HepG2 (cell line): Measurements from ENCODE around the gene SGIP1. TPM values are rescaled to one million over a fixed set of nuclear protein-coding genes. Genes with fewer than 3 reads are reported as not detected.

ENCODE experiments used
- AHDC1 ChIP-seq: sonication (generic); formaldehyde crosslinking; IDR thresholded peaks from 2 replicates; pipeline ENCODE4 v1.5.1; 2020; ENCODE audit warnings: mild to moderate bottlenecking, missing genetic modification reagents, borderline replicate concordance
- FOSL2 ChIP-seq: sonication (generic); formaldehyde crosslinking; IDR thresholded peaks from 2 replicates; pipeline ENCODE4 v1.4.0; 2020; ENCODE audit warnings: missing genetic modification reagents
- HNF1B ChIP-seq: sonication (generic); formaldehyde crosslinking; IDR thresholded peaks from 2 replicates; pipeline ENCODE4 v1.5.1; 2020; ENCODE audit warnings: mild to moderate bottlenecking, moderate library complexity, missing genetic modification reagents
- HOXA5 ChIP-seq: sonication (generic); formaldehyde crosslinking; IDR thresholded peaks from 2 replicates; pipeline ENCODE4 v1.4.0; 2020; ENCODE audit warnings: missing genetic modification reagents
- JUND ChIP-seq: sonication (generic); formaldehyde crosslinking; IDR thresholded peaks from 2 replicates; pipeline ENCODE4 v1.8.0; 2022; ENCODE audit warnings: mild to moderate bottlenecking, missing genetic modification reagents
- KDM1A ChIP-seq: IDR thresholded peaks from 2 replicates; pipeline ENCODE4 v1.6.1; 2016; ENCODE audit warnings: missing compliant biosample characterization
- PHF5A ChIP-seq: IDR thresholded peaks from one replicate; pipeline ENCODE4 v1.6.1; 2018; ENCODE audit warnings: low read depth, missing genetic modification reagents; ENCODE audit not compliant: unreplicated experiment
- TEAD3 ChIP-seq: optimal IDR thresholded peaks from 2 replicates; pipeline ENCODE3; 2016; ENCODE audit warnings: borderline replicate concordance
- ZNF430 ChIP-seq: sonication (generic); formaldehyde crosslinking; IDR thresholded peaks from 2 replicates; pipeline ENCODE4 v1.9.0; 2021; ENCODE audit warnings: mild to moderate bottlenecking, missing genetic modification reagents
- ZNF629 ChIP-seq: sonication (generic); formaldehyde crosslinking; conservative IDR thresholded peaks from 2 replicates; pipeline ENCODE4 v1.5.0; 2020; ENCODE audit warnings: missing genetic modification reagents
- ZNF7 ChIP-seq: IDR thresholded peaks from 2 replicates; pipeline ENCODE4 v1.6.1; 2016; ENCODE audit warnings: missing biosample characterization, missing genetic modification reagents
- ZNF816 ChIP-seq: sonication (generic); formaldehyde crosslinking; IDR thresholded peaks from 2 replicates; pipeline ENCODE4 v1.8.0; 2022; ENCODE audit warnings: missing genetic modification reagents, mild to moderate bottlenecking, borderline replicate concordance
- polyA plus RNA-seq, 8 experiments: library from polyadenylated mRNA; depleted of rRNA in 3 of 8; stranded (reverse) in 7 of 8; unstranded in 1 of 8; fragments of >200 nt; fragmentation: Illumina TruSeq in 4 of 8; extraction: Trizol in 4 of 8; gene quantifications; 2 replicates each; pipeline versions ENCODE4 v1.2.1 to v1.2.3, GENCODE V29; 2011 to 2016; ENCODE audit warnings: low read depth in 4 of 8, missing spikeins in 1 of 8, mixed read lengths in 1 of 8; ENCODE audit not compliant: insufficient read depth in 1 of 8
- total RNA-seq, 5 experiments: library from RNA; depleted of rRNA; stranded (reverse); fragments of >200 nt; fragmentation: Illumina TruSeq; extraction: Trizol; gene quantifications; 2 replicates each; pipeline ENCODE4 v1.2.3, GENCODE V29; 2016; ENCODE audit warnings: low read depth in 1 of 5
- TF ChIP-seq, protein P1 (sequence below): sonication (generic); formaldehyde crosslinking; IDR thresholded peaks from 2 replicates; pipeline ENCODE4 v1.8.1; 2022; ENCODE audit warnings: low read depth, mild to moderate bottlenecking, missing genetic modification reagents
- TF ChIP-seq, protein P2 (sequence below): IDR thresholded peaks from 2 replicates; pipeline ENCODE4 v1.6.1; 2016; ENCODE audit warnings: mild to moderate bottlenecking
- TF ChIP-seq, protein P3 (sequence below): sonication (generic); formaldehyde crosslinking; IDR thresholded peaks from 2 replicates; pipeline ENCODE4 v1.8.0; 2022; ENCODE audit warnings: mild to moderate bottlenecking, missing genetic modification reagents, borderline replicate concordance

The SGIP1 gene
- total and polyA plus RNA-seq, 2 of the 13 experiments (the other 11 are each of a cell fraction or from before 2014, with no cell fraction given): not detected

DNA sequence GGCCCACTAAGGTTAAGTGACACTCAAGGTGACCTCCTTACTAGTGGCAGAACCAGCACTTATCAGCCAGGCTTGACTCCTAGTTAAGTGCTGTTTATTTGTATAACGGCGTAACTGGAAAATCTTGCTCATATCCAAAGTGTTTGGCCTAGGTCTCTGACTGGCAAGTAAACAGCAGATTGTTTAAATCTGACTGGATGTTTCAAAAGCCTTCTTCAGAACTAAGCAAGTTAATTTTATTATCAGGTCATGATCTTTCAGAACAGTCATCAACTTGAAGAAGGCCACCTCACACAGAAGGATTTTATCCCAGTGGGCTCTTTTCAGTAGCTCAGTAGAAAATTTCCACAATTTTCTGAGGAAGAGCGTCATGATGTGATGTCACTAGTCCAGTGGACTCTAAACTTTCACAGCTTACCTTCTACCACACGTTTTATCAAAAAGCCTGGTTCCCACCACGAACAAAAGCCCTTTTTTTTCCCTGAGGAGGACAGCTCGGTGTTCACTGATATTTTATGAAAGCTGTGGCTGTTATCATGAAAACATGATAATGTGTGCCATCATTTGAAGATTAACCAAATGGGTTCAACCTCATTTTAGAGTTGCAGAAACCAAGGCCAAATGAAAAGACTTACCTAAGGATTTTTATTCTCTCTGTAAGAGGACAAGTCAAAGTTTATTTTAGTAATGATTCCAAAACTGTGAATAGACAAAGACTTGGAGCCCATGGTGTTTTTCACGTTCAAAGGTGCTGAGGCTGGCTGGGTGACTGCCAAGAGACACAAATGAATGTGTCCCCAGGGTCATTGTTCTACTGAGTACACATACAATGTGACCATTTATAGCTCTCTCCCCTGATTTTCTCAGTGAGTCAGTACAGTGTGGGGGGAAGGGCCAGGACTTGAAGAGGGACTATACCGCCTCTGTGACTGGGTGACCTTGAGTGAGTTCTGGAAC, 9.1 kb downstream of the SGIP1 start (continued):
- TF ChIP-seq, protein P1, sequence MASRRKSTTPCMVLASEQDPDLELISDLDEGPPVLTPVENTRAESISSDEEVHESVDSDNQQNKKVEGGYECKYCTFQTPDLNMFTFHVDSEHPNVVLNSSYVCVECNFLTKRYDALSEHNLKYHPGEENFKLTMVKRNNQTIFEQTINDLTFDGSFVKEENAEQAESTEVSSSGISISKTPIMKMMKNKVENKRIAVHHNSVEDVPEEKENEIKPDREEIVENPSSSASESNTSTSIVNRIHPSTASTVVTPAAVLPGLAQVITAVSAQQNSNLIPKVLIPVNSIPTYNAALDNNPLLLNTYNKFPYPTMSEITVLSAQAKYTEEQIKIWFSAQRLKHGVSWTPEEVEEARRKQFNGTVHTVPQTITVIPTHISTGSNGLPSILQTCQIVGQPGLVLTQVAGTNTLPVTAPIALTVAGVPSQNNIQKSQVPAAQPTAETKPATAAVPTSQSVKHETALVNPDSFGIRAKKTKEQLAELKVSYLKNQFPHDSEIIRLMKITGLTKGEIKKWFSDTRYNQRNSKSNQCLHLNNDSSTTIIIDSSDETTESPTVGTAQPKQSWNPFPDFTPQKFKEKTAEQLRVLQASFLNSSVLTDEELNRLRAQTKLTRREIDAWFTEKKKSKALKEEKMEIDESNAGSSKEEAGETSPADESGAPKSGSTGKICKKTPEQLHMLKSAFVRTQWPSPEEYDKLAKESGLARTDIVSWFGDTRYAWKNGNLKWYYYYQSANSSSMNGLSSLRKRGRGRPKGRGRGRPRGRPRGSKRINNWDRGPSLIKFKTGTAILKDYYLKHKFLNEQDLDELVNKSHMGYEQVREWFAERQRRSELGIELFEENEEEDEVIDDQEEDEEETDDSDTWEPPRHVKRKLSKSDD (CRISPR knock-in tag): 0 out of 2 replicates have a peak, but pooled peaks have one; percentile 9
- no peak for TF ChIP-seq ZNF7 (CRISPR knock-in tag)
- TF ChIP-seq JUND (CRISPR knock-in tag): peak; percentile 76; the same call in 1 of the 2 replicates
- no peak for TF ChIP-seq KDM1A
- TF ChIP-seq, protein P2, sequence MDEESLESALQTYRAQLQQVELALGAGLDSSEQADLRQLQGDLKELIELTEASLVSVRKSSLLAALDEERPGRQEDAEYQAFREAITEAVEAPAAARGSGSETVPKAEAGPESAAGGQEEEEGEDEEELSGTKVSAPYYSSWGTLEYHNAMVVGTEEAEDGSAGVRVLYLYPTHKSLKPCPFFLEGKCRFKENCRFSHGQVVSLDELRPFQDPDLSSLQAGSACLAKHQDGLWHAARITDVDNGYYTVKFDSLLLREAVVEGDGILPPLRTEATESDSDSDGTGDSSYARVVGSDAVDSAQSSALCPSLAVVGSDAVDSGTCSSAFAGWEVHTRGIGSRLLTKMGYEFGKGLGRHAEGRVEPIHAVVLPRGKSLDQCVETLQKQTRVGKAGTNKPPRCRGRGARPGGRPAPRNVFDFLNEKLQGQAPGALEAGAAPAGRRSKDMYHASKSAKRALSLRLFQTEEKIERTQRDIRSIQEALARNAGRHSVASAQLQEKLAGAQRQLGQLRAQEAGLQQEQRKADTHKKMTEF (CRISPR knock-in tag): peak; percentile 89
- TF ChIP-seq TEAD3 (CRISPR knock-in tag): peak; percentile 62
- TF ChIP-seq FOSL2 (CRISPR knock-in tag): peak; percentile 96
- TF ChIP-seq HOXA5: peak; percentile 68
- TF ChIP-seq ZNF629 (CRISPR knock-in tag): peak; percentile 53
- no peak for TF ChIP-seq ZNF430 (CRISPR knock-in tag)
- TF ChIP-seq AHDC1 (CRISPR knock-in tag): peak; percentile 93
- TF ChIP-seq ZNF816: peak; percentile 58; the same call in 1 of the 2 replicates
- TF ChIP-seq HNF1B (CRISPR knock-in tag): peak; percentile 58; the same call in 1 of the 2 replicates
- TF ChIP-seq, protein P3, sequence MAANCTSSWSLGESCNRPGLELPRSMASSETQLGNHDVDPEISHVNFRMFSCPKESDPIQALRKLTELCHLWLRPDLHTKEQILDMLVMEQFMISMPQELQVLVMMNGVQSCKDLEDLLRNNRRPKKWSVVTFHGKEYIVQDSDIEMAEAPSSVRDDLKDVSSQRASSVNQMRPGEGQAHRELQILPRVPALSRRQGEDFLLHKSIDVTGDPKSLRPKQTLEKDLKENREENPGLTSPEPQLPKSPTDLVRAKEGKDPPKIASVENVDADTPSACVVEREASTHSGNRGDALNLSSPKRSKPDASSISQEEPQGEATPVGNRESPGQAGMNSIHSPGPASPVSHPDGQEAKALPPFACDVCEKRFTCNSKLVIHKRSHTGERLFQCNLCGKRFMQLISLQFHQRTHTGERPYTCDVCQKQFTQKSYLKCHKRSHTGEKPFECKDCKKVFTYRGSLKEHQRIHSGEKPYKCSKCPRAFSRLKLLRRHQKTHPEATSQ (CRISPR knock-in tag): peak; percentile 30; the same call in 1 of the 2 replicates
- TF ChIP-seq PHF5A (CRISPR knock-in tag): peak; percentile 52
